ENCODE measurements around the gene KHDC1. TPM values are rescaled to one million over a fixed set of nuclear protein-coding genes. Genes with fewer than 3 reads are reported as not detected.
"Not testable (repeated sequence)": the region's sequence is repeated elsewhere in the genome, so short reads cannot be mapped to it uniquely, and the experiment has no call there.

Gene KHDC1
- total RNA-seq, 1 experiment from 2014 or later: 16.2 TPM

DNA sequence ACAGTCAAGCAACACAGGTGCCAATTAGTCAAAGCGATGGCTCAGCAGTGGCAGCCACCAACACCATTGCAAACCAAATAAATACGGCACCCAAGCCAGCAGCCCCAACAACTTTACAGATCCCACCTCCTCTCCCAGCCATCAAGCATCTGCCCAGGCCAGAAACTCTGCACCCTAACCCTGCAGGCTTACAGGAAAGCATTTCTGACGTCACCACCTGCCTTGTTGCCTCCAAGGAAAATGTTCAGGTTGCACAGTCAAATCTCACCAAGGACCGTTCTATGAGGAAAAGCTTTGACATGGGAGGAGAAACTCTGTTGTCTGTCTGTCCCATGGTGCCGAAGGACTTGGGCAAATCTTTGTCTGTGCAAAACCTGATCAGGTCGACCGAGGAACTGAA lies 68.3 kb downstream of the KHDC1 start:
- no peaks in the 10 kb centered on the region for H3F3A ChIP-seq (ENCODE audit: insufficient read depth, low read depth)
- no peak overlapping the region for H3K4me3 ChIP-seq
- H3K36me3 ChIP-seq (ENCODE audit: low read depth): no peaks in the 10 kb centered on the region
- no peaks in the 10 kb centered on the region for H3K27me3 ChIP-seq (ENCODE audit: insufficient read depth, low read depth)
- no peaks in the 10 kb centered on the region for H3K79me2 ChIP-seq (ENCODE audit: low read depth)
- TF ChIP-seq, protein P1, sequence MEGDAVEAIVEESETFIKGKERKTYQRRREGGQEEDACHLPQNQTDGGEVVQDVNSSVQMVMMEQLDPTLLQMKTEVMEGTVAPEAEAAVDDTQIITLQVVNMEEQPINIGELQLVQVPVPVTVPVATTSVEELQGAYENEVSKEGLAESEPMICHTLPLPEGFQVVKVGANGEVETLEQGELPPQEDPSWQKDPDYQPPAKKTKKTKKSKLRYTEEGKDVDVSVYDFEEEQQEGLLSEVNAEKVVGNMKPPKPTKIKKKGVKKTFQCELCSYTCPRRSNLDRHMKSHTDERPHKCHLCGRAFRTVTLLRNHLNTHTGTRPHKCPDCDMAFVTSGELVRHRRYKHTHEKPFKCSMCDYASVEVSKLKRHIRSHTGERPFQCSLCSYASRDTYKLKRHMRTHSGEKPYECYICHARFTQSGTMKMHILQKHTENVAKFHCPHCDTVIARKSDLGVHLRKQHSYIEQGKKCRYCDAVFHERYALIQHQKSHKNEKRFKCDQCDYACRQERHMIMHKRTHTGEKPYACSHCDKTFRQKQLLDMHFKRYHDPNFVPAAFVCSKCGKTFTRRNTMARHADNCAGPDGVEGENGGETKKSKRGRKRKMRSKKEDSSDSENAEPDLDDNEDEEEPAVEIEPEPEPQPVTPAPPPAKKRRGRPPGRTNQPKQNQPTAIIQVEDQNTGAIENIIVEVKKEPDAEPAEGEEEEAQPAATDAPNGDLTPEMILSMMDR (conservative IDR thresholded peaks at IDR 0.05): no peak
- no peak for TF ChIP-seq EZH2 (IDR thresholded peaks at IDR 0.05; ENCODE audit: low read depth)
- no peak overlapping the region for H3K27ac ChIP-seq
- no peak overlapping the region for H2AFZ ChIP-seq
- no peaks in the 10 kb centered on the region for H4K20me1 ChIP-seq (ENCODE audit: insufficient read depth)
- no peak overlapping the region for H3K4me2 ChIP-seq
- no peaks in the 10 kb centered on the region for H3K4me1 ChIP-seq (replicated peaks; ENCODE audit: insufficient read depth)
- H3K9me2 ChIP-seq (ENCODE audit: insufficient read depth): no peaks in the 10 kb centered on the region
- POLR2A ChIA-PET (ENCODE audit: unreplicated experiment): no interaction called here
- no peaks in the 10 kb centered on the region for H3K9me3 ChIP-seq (ENCODE audit: insufficient read depth, low read depth)
- intact Hi-C loops (cut with micrococcal nuclease; ENCODE audit: unreplicated experiment): no loop called here
- no TSS peak for BruUV-seq (replicated peaks)
- DNase-seq: no peak
- CTCF ChIA-PET: no interaction called here

DNA sequence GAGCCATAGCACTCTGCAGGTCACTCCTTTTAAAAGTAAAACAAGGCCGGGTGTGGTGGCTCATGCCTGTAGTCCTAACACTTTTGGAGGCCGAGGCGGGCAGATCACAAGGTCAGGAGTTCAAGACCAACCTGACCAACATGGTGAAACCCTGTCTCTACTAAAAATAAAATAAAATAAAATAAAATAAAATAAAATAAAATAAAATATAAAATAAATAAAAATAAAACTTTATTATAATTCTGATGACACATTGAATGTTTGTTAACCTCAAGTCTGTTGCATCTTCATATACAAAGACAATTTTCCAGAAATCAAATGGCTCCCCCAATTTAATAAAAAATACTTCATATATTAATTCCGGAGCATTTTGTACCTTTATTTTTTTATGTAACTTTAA lies 69.7 kb downstream of the KHDC1 start:
- BruUV-seq (replicated peaks); POLR2A ChIA-PET (ENCODE audit: unreplicated experiment); CTCF ChIA-PET: not testable (repeated sequence)

More for the DNA sequence above, 69.7 kb downstream of the KHDC1 start:
- H3K4me3 ChIP-seq; H3K9me2 ChIP-seq (ENCODE audit: insufficient read depth); H3K4me1 ChIP-seq (replicated peaks; ENCODE audit: insufficient read depth); intact Hi-C loops (cut with micrococcal nuclease; ENCODE audit: unreplicated experiment); H2AFZ ChIP-seq; H3K4me2 ChIP-seq; H3K79me2 ChIP-seq (ENCODE audit: low read depth); H3K36me3 ChIP-seq (ENCODE audit: low read depth); H3K9me3 ChIP-seq (ENCODE audit: insufficient read depth, low read depth); H4K20me1 ChIP-seq (ENCODE audit: insufficient read depth); H3F3A ChIP-seq (ENCODE audit: insufficient read depth, low read depth); H3K27ac ChIP-seq; H3K27me3 ChIP-seq (ENCODE audit: insufficient read depth, low read depth); DNase-seq: not testable (repeated sequence)

Other genes starting within 250 kb of the KHDC1 start
- gene KHDC1L, start 37.7 kb downstream of the KHDC1 start, total RNA-seq (2021): 1.1 TPM in 1 of 2 replicates, not detected in the other
- not detected in 2 replicates for gene DPPA5, start 91.1 kb upstream of the KHDC1 start, total RNA-seq (2021)
- not detected in 2 replicates for gene KHDC3L, start 99.5 kb upstream of the KHDC1 start, total RNA-seq (2021)
- 10.9 and 12.2 TPM in 2 replicates for gene OOEP, start 106.7 kb upstream of the KHDC1 start, total RNA-seq (2021)
- gene DDX43, start 131.6 kb upstream of the KHDC1 start, total RNA-seq (2021): 3.1 and 5.0 TPM in 2 replicates
- gene CGAS, start 189.1 kb upstream of the KHDC1 start, total RNA-seq (2021): 25.5 and 26.1 TPM in 2 replicates
- gene MTO1, start 198.5 kb upstream of the KHDC1 start, total RNA-seq (2021): 27.2 and 29.3 TPM in 2 replicates